ENCODE measurements around the gene TACR2. TPM values are rescaled to one million over a fixed set of nuclear protein-coding genes. Genes with fewer than 3 reads are reported as not detected.

The TACR2 gene
- total and polyA plus RNA-seq, 2 experiments from 2014 or later: not detected

DNA sequence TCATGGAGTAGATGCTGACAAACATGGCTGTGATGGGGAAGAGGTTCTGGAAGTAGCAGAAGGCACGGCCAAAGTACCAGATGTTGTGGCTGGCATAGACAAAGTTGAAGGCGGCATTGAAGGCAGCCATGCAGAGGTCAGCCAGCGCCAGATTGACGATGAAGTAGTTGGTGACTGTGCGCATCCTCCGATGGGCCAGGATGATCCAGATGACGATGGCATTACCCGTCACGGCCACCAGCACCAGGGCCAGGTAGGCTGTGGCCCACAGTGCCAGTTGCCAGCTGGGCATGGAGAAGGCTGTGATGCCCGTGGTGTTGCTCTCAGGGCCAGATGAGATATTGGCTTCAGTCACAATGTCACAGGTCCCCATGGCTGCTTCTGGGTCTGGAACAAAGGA is 767 bp downstream of the TACR2 start:
- Mint-ChIP-seq H3K27ac (no peak overlapping the region), H3K4me3 (no peak overlapping the region), H3K36me3 (ENCODE audit: low read depth) (no peaks in the 10 kb centered on the region), H3K4me1 (peaks cover 5% of the 10 kb centered on the region), H3K27me3 (ENCODE audit: insufficient read depth, low read depth, poor library complexity) (peaks cover 6% of the 10 kb centered on the region), H3K9me3 (no peaks in the 10 kb centered on the region)
- H4K20me1 ChIP-seq (replicated peaks; ENCODE audit: insufficient read depth): no peaks in the 10 kb centered on the region
- DNase-seq (ENCODE audit: low spot score): no peak
- no peaks in the 10 kb centered on the region for H3K79me2 ChIP-seq (replicated peaks; ENCODE audit: insufficient read depth)
- H3K9me2 ChIP-seq (ENCODE audit: insufficient read depth): no peaks in the 10 kb centered on the region
- no peaks in the 10 kb centered on the region for H3K27me3 ChIP-seq (ENCODE audit: insufficient read depth)
- no peak overlapping the region for H3K27ac ChIP-seq (ENCODE audit: low read depth)
- H3K36me3 ChIP-seq (ENCODE audit: insufficient read depth): no peaks in the 10 kb centered on the region
- no peak overlapping the region for H3K4me3 ChIP-seq
- no peaks in the 10 kb centered on the region for H3K4me1 ChIP-seq (ENCODE audit: insufficient read depth)
- TF ChIP-seq, protein P1, sequence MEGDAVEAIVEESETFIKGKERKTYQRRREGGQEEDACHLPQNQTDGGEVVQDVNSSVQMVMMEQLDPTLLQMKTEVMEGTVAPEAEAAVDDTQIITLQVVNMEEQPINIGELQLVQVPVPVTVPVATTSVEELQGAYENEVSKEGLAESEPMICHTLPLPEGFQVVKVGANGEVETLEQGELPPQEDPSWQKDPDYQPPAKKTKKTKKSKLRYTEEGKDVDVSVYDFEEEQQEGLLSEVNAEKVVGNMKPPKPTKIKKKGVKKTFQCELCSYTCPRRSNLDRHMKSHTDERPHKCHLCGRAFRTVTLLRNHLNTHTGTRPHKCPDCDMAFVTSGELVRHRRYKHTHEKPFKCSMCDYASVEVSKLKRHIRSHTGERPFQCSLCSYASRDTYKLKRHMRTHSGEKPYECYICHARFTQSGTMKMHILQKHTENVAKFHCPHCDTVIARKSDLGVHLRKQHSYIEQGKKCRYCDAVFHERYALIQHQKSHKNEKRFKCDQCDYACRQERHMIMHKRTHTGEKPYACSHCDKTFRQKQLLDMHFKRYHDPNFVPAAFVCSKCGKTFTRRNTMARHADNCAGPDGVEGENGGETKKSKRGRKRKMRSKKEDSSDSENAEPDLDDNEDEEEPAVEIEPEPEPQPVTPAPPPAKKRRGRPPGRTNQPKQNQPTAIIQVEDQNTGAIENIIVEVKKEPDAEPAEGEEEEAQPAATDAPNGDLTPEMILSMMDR (conservative IDR thresholded peaks at IDR 0.05; ENCODE audit: low read depth in 2 of 2): no peak
- TF ChIP-seq, protein P2, sequence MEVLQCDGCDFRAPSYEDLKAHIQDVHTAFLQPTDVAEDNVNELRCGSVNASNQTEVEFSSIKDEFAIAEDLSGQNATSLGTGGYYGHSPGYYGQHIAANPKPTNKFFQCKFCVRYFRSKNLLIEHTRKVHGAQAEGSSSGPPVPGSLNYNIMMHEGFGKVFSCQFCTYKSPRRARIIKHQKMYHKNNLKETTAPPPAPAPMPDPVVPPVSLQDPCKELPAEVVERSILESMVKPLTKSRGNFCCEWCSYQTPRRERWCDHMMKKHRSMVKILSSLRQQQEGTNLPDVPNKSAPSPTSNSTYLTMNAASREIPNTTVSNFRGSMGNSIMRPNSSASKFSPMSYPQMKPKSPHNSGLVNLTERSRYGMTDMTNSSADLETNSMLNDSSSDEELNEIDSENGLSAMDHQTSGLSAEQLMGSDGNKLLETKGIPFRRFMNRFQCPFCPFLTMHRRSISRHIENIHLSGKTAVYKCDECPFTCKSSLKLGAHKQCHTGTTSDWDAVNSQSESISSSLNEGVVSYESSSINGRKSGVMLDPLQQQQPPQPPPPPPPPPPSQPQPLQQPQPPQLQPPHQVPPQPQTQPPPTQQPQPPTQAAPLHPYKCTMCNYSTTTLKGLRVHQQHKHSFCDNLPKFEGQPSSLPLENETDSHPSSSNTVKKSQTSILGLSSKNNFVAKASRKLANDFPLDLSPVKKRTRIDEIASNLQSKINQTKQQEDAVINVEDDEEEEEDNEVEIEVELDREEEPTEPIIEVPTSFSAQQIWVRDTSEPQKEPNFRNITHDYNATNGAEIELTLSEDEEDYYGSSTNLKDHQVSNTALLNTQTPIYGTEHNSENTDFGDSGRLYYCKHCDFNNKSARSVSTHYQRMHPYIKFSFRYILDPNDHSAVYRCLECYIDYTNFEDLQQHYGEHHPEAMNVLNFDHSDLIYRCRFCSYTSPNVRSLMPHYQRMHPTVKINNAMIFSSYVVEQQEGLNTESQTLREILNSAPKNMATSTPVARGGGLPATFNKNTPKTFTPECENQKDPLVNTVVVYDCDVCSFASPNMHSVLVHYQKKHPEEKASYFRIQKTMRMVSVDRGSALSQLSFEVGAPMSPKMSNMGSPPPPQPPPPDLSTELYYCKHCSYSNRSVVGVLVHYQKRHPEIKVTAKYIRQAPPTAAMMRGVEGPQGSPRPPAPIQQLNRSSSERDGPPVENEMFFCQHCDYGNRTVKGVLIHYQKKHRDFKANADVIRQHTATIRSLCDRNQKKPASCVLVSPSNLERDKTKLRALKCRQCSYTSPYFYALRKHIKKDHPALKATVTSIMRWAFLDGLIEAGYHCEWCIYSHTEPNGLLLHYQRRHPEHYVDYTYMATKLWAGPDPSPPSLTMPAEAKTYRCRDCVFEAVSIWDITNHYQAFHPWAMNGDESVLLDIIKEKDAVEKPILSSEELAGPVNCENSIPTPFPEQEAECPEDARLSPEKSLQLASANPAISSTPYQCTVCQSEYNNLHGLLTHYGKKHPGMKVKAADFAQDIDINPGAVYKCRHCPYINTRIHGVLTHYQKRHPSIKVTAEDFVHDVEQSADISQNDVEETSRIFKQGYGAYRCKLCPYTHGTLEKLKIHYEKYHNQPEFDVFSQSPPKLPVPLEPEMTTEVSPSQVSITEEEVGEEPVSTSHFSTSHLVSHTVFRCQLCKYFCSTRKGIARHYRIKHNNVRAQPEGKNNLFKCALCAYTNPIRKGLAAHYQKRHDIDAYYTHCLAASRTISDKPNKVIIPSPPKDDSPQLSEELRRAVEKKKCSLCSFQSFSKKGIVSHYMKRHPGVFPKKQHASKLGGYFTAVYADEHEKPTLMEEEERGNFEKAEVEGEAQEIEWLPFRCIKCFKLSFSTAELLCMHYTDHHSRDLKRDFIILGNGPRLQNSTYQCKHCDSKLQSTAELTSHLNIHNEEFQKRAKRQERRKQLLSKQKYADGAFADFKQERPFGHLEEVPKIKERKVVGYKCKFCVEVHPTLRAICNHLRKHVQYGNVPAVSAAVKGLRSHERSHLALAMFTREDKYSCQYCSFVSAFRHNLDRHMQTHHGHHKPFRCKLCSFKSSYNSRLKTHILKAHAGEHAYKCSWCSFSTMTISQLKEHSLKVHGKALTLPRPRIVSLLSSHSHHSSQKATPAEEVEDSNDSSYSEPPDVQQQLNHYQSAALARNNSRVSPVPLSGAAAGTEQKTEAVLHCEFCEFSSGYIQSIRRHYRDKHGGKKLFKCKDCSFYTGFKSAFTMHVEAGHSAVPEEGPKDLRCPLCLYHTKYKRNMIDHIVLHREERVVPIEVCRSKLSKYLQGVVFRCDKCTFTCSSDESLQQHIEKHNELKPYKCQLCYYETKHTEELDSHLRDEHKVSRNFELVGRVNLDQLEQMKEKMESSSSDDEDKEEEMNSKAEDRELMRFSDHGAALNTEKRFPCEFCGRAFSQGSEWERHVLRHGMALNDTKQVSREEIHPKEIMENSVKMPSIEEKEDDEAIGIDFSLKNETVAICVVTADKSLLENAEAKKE (CRISPR knock-in tag; IDR thresholded peaks at IDR 0.05): no peak
- TF ChIP-seq ZNF114 (CRISPR knock-in tag; IDR thresholded peaks at IDR 0.05) (no peak), POLR2AphosphoS5 (IDR thresholded peaks at IDR 0.05; ENCODE audit: low read depth) (no peak), CREB1 (CRISPR knock-in tag; IDR thresholded peaks at IDR 0.05; ENCODE audit: low read depth) (no peak), ZNF331 (CRISPR knock-in tag; IDR thresholded peaks at IDR 0.05; ENCODE audit: low read depth) (no peak), STAT1 (IDR thresholded peaks at IDR 0.05; ENCODE audit: unreplicated experiment) (no peak), NANOG (IDR thresholded peaks at IDR 0.05; ENCODE audit: borderline replicate concordance) (no peak), EZH2 (IDR thresholded peaks at IDR 0.05; ENCODE audit: low read depth, unreplicated experiment) (no peak), EZH2phosphoT487 (IDR thresholded peaks at IDR 0.05; ENCODE audit: unreplicated experiment) (no peak), JUNB (IDR thresholded peaks at IDR 0.05; ENCODE audit: unreplicated experiment) (no peak)
- TF ChIP-seq, protein P3, sequence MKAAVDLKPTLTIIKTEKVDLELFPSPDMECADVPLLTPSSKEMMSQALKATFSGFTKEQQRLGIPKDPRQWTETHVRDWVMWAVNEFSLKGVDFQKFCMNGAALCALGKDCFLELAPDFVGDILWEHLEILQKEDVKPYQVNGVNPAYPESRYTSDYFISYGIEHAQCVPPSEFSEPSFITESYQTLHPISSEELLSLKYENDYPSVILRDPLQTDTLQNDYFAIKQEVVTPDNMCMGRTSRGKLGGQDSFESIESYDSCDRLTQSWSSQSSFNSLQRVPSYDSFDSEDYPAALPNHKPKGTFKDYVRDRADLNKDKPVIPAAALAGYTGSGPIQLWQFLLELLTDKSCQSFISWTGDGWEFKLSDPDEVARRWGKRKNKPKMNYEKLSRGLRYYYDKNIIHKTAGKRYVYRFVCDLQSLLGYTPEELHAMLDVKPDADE (IDR thresholded peaks at IDR 0.05): no peak
- TF ChIP-seq, protein P4, sequence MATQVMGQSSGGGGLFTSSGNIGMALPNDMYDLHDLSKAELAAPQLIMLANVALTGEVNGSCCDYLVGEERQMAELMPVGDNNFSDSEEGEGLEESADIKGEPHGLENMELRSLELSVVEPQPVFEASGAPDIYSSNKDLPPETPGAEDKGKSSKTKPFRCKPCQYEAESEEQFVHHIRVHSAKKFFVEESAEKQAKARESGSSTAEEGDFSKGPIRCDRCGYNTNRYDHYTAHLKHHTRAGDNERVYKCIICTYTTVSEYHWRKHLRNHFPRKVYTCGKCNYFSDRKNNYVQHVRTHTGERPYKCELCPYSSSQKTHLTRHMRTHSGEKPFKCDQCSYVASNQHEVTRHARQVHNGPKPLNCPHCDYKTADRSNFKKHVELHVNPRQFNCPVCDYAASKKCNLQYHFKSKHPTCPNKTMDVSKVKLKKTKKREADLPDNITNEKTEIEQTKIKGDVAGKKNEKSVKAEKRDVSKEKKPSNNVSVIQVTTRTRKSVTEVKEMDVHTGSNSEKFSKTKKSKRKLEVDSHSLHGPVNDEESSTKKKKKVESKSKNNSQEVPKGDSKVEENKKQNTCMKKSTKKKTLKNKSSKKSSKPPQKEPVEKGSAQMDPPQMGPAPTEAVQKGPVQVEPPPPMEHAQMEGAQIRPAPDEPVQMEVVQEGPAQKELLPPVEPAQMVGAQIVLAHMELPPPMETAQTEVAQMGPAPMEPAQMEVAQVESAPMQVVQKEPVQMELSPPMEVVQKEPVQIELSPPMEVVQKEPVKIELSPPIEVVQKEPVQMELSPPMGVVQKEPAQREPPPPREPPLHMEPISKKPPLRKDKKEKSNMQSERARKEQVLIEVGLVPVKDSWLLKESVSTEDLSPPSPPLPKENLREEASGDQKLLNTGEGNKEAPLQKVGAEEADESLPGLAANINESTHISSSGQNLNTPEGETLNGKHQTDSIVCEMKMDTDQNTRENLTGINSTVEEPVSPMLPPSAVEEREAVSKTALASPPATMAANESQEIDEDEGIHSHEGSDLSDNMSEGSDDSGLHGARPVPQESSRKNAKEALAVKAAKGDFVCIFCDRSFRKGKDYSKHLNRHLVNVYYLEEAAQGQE (IDR thresholded peaks at IDR 0.05; ENCODE audit: unreplicated experiment): no peak
- H2AFZ ChIP-seq: no peak overlapping the region
- no peak overlapping the region for H3K4me2 ChIP-seq
- ATAC-seq: no peak
- no peaks in the 10 kb centered on the region for H3F3A ChIP-seq (replicated peaks; ENCODE audit: low read depth)

All from GM23338 (cell line).